Measurements from ENCODE around the gene CYP17A1. TPM values are rescaled to one million over a fixed set of nuclear protein-coding genes. Genes with fewer than 3 reads are reported as not detected.

CYP17A1 gene
- total RNA-seq, 1 experiment from 2014 or later: not detected

GRCh38 chr10:102799691-102800471, 37.3 kb downstream of the CYP17A1 start:
- intact Hi-C loops (cut with micrococcal nuclease; ENCODE audit: unreplicated experiment): no loop called here
- no peak for DNase-seq
- H3K9me3 Mint-ChIP-seq (ENCODE audit: low read depth, unreplicated experiment): no peaks in the 10 kb centered on the region
- no peak overlapping the region for H3K27ac Mint-ChIP-seq (ENCODE audit: unreplicated experiment)
- no peaks in the 10 kb centered on the region for H3K27me3 Mint-ChIP-seq (ENCODE audit: unreplicated experiment)
- no peaks in the 10 kb centered on the region for H3K4me1 Mint-ChIP-seq (ENCODE audit: low read depth, unreplicated experiment)
- BruUV-seq (replicated peaks): no TSS peak
- H3K4me3 Mint-ChIP-seq (ENCODE audit: low read depth, unreplicated experiment): no peak overlapping the region
- no peaks in the 10 kb centered on the region for H3K36me3 Mint-ChIP-seq (ENCODE audit: insufficient read depth, unreplicated experiment)
- CTCF ChIA-PET: interaction anchor here (0.6 kb wide), 1 partner anchor 26 kb away, joined by 3 read pairs; no protein-coding TSS in a partner anchor
- TF ChIP-seq CTCF (IDR thresholded peaks at IDR 0.05; ENCODE audit: unreplicated experiment): no peak

GRCh38 chr10:102796407-102797176, 40.6 kb downstream of the CYP17A1 start:
- TF ChIP-seq CTCF (IDR thresholded peaks at IDR 0.05; ENCODE audit: unreplicated experiment): no peak
- no peak for DNase-seq
- Mint-ChIP-seq H3K9me3 (ENCODE audit: low read depth, unreplicated experiment) (no peaks in the 10 kb centered on the region), H3K4me3 (ENCODE audit: low read depth, unreplicated experiment) (no peak overlapping the region), H3K4me1 (ENCODE audit: low read depth, unreplicated experiment) (no peaks in the 10 kb centered on the region), H3K27ac (ENCODE audit: unreplicated experiment) (no peak overlapping the region), H3K36me3 (ENCODE audit: insufficient read depth, unreplicated experiment) (no peaks in the 10 kb centered on the region), H3K27me3 (ENCODE audit: unreplicated experiment) (no peaks in the 10 kb centered on the region)
- no TSS peak for BruUV-seq (replicated peaks)
- intact Hi-C loops (cut with micrococcal nuclease; ENCODE audit: unreplicated experiment): no loop called here
- CTCF ChIA-PET: no interaction called here

GRCh38 chr10:102795453-102796406, 41.5 kb downstream of the CYP17A1 start:
- CTCF ChIA-PET: no interaction called here
- no TSS peak for BruUV-seq (replicated peaks)
- Mint-ChIP-seq H3K4me1 (ENCODE audit: low read depth, unreplicated experiment) (no peaks in the 10 kb centered on the region), H3K36me3 (ENCODE audit: insufficient read depth, unreplicated experiment) (no peaks in the 10 kb centered on the region), H3K27me3 (ENCODE audit: unreplicated experiment) (no peaks in the 10 kb centered on the region), H3K4me3 (ENCODE audit: low read depth, unreplicated experiment) (no peak overlapping the region), H3K27ac (ENCODE audit: unreplicated experiment) (no peak overlapping the region), H3K9me3 (ENCODE audit: low read depth, unreplicated experiment) (no peaks in the 10 kb centered on the region)
- DNase-seq: no peak
- intact Hi-C loops (cut with micrococcal nuclease; ENCODE audit: unreplicated experiment): no loop called here
- no peak for TF ChIP-seq CTCF (IDR thresholded peaks at IDR 0.05; ENCODE audit: unreplicated experiment)

- CTCF ChIA-PET: no interaction called here
- Mint-ChIP-seq H3K9me3 (ENCODE audit: low read depth, unreplicated experiment) (no peaks in the 10 kb centered on the region), H3K4me3 (ENCODE audit: low read depth, unreplicated experiment) (no peak overlapping the region), H3K27ac (ENCODE audit: unreplicated experiment) (no peak overlapping the region), H3K27me3 (ENCODE audit: unreplicated experiment) (no peaks in the 10 kb centered on the region), H3K36me3 (ENCODE audit: insufficient read depth, unreplicated experiment) (no peaks in the 10 kb centered on the region), H3K4me1 (ENCODE audit: low read depth, unreplicated experiment) (no peaks in the 10 kb centered on the region)
- no TSS peak for BruUV-seq (replicated peaks)
- intact Hi-C loops (cut with micrococcal nuclease; ENCODE audit: unreplicated experiment): no loop called here
- no peak for DNase-seq
- TF ChIP-seq CTCF (IDR thresholded peaks at IDR 0.05; ENCODE audit: unreplicated experiment): no peak
Observed at GRCh38 chr10:102791754-102792395, 45.3 kb downstream of the CYP17A1 start.

All from Calu3 (cell line).